ENCODE data around the gene SUV39H1.

GRCh38 chrX:48664156-48664555, 32.4 kb upstream of the SUV39H1 start:
- TF ChIP-seq POLR2AphosphoS5 (IDR thresholded peaks at IDR 0.05; ENCODE audit: borderline replicate concordance, low read depth, low read length) (no peak), EZH2 (IDR thresholded peaks at IDR 0.05) (no peak)
